IMR-90 (cell line): ENCODE data around the gene CDT1. TPM values are rescaled to one million over a fixed set of nuclear protein-coding genes. Genes with fewer than 3 reads are reported as not detected.

ENCODE experiments used
- ATAC-seq: fragments of 200-7000 bp; cut with Tn5 transposase; 2 replicates; pipeline ENCODE4 v1.9.1; 2020; ENCODE audit warnings: low read depth, mild to moderate bottlenecking, moderate library complexity
- BruUV-seq: library from RNA; stranded (reverse); fragments of 400-500 nt; replicated peaks from 2 replicates; lab custom pipeline; 2021; lab: Mats Ljungman, UMichigan
- CTCF ChIA-PET: fragments of 300-600 bp; formaldehyde crosslinking; extraction: SDS; loops from one replicate; lab custom pipeline; 2021; ENCODE audit warnings: antibody characterized with exemption; lab: Yijun Ruan, JAX
- POLR2A ChIA-PET: fragments of 300-600 bp; sonication (Branson Sonifier 250); formaldehyde crosslinking; loops from one replicate; lab custom pipeline; 2022; ENCODE audit warnings: antibody characterized with exemption; ENCODE audit not compliant: unreplicated experiment; lab: Charles Lee
- DNase-seq: peaks from one replicate; pipeline ENCODE4 v3.0.0; 2013
- H2AFZ ChIP-seq: replicated peaks from 2 replicates; pipeline ENCODE3; 2013; ENCODE audit warnings: low read length, mild to moderate bottlenecking; ENCODE audit not compliant: poor library complexity
- H2AK5ac ChIP-seq: 2 replicates; pipeline ENCODE4 v1.6.1; 2013; ENCODE audit warnings: low read depth, low read length, inconsistent platforms
- H2AK9ac ChIP-seq: replicated peaks from 2 replicates; pipeline ENCODE3; 2013; ENCODE audit warnings: mild to moderate bottlenecking, low read depth, low read length, moderate library complexity; ENCODE audit not compliant: poor library complexity
- H2BK120ac ChIP-seq: 2 replicates; pipeline ENCODE4 v1.6.1; 2013; ENCODE audit warnings: low read depth, low read length, inconsistent platforms
- H2BK15ac ChIP-seq: 3 replicates; pipeline ENCODE4 v1.6.1; 2013; ENCODE audit warnings: low read depth, low read length, inconsistent platforms
- H2BK20ac ChIP-seq: 2 replicates; pipeline ENCODE4 v1.6.1; 2013; ENCODE audit warnings: low read depth, mild to moderate bottlenecking, inconsistent platforms, low read length, moderate library complexity
- H2BK5ac ChIP-seq: 2 replicates; pipeline ENCODE4 v1.6.1; 2013; ENCODE audit warnings: mild to moderate bottlenecking, low read depth, low read length, inconsistent platforms; ENCODE audit not compliant: poor library complexity, severe bottlenecking
- H3K14ac ChIP-seq: replicated peaks from 2 replicates; pipeline ENCODE4 v1.6.1; 2013; ENCODE audit warnings: low read depth, low read length, inconsistent platforms
- H3K18ac ChIP-seq: 2 replicates; pipeline ENCODE4 v1.6.1; 2013; ENCODE audit warnings: low read depth, low read length, control low read depth
- H3K23ac ChIP-seq: 2 replicates; pipeline ENCODE4 v1.6.1; 2013; ENCODE audit warnings: low read depth, low read length, inconsistent platforms
- H3K27ac ChIP-seq: 2 replicates; pipeline ENCODE4 v1.5.1; 2013; ENCODE audit warnings: mild to moderate bottlenecking, control low read depth, low read length; ENCODE audit not compliant: insufficient read depth
- H3K27me3 ChIP-seq: 2 replicates; pipeline ENCODE4 v1.6.1; 2013; ENCODE audit warnings: low read length; ENCODE audit not compliant: control insufficient read depth, insufficient read depth
- H3K36me3 ChIP-seq: 2 replicates; pipeline ENCODE4 v1.6.1; 2013; ENCODE audit warnings: low read length, mixed read lengths; ENCODE audit not compliant: control insufficient read depth, insufficient read depth
- H3K4ac ChIP-seq: 2 replicates; pipeline ENCODE4 v1.6.1; 2013; ENCODE audit warnings: low read depth, low read length, inconsistent platforms
- H3K4me1 ChIP-seq: 2 replicates; pipeline ENCODE4 v1.6.1; 2013; ENCODE audit warnings: low read length, mixed read lengths; ENCODE audit not compliant: control insufficient read depth, insufficient read depth
- H3K4me2 ChIP-seq: 2 replicates; pipeline ENCODE4 v1.6.1; 2013; ENCODE audit warnings: low read depth, mild to moderate bottlenecking, control low read depth, low read length, moderate library complexity
- H3K4me3 ChIP-seq: 2 replicates; pipeline ENCODE4 v1.5.1; 2013; ENCODE audit warnings: low read depth, mild to moderate bottlenecking, control low read depth, low read length, moderate library complexity; ENCODE audit not compliant: insufficient read depth
- H3K56ac ChIP-seq: 2 replicates; pipeline ENCODE4 v1.6.1; 2013; ENCODE audit warnings: low read length, inconsistent platforms; ENCODE audit not compliant: insufficient read depth; ENCODE audit errors: extremely low read depth
- H3K79me1 ChIP-seq, 2 experiments: 2 replicates each; pipeline ENCODE4 v1.6.1; 2013; ENCODE audit warnings: low read length in 2 of 2, inconsistent platforms in 1 of 2, low read depth in 1 of 2
- H3K9ac ChIP-seq: 2 replicates; pipeline ENCODE4 v1.6.1; 2013; ENCODE audit warnings: low read depth, low read length, control low read depth
- H3K9me1 ChIP-seq: 2 replicates; pipeline ENCODE4 v1.6.1; 2013; ENCODE audit warnings: low read length, inconsistent platforms; ENCODE audit not compliant: insufficient read depth
- H3K9me3 ChIP-seq: 2 replicates; pipeline ENCODE4 v1.6.1; 2013; ENCODE audit warnings: low read length; ENCODE audit not compliant: control insufficient read depth, insufficient read depth
- H4K20me1 ChIP-seq: 2 replicates; pipeline ENCODE4 v1.6.1; 2013; ENCODE audit warnings: low read length, inconsistent platforms; ENCODE audit not compliant: insufficient read depth
- H4K5ac ChIP-seq: 2 replicates; pipeline ENCODE4 v1.6.1; 2013; ENCODE audit warnings: mild to moderate bottlenecking, low read depth, low read length, control low read depth
- H4K8ac ChIP-seq, 2 experiments: 2 replicates each; pipeline ENCODE4 v1.6.1; 2013; ENCODE audit warnings: low read depth in 2 of 2, low read length in 2 of 2, control low read depth in 1 of 2, inconsistent platforms in 1 of 2
- H4K91ac ChIP-seq: 2 replicates; pipeline ENCODE4 v1.6.1; 2013; ENCODE audit warnings: low read depth, low read length, inconsistent platforms; ENCODE audit not compliant: insufficient read depth
- BHLHE40 ChIP-seq: fragments of 150-350 bp; IDR thresholded peaks from 2 replicates; pipeline ENCODE4 v1.6.1; 2016; ENCODE audit warnings: mild to moderate bottlenecking, low read depth, low read length
- CEBPB ChIP-seq: IDR thresholded peaks from 2 replicates; pipeline ENCODE4 v1.6.1; 2012; ENCODE audit warnings: low read depth, low read length, improper control_type of control experiment
- CHD1 ChIP-seq: IDR thresholded peaks from 2 replicates; pipeline ENCODE4 v1.6.1; 2012; ENCODE audit warnings: low read depth, low read length, improper control_type of control experiment
- FOS ChIP-seq: fragments of 150-350 bp; IDR thresholded peaks from 2 replicates; pipeline ENCODE4 v1.6.1; 2016; ENCODE audit warnings: low read depth, low read length
- MAFK ChIP-seq: IDR thresholded peaks from 2 replicates; pipeline ENCODE4 v1.6.1; 2012; ENCODE audit warnings: low read depth, low read length, improper control_type of control experiment
- MAZ ChIP-seq: IDR thresholded peaks from 2 replicates; pipeline ENCODE4 v1.6.1; 2012; ENCODE audit warnings: low read depth, mild to moderate bottlenecking, low read length, improper control_type of control experiment, moderate library complexity, borderline replicate concordance
- MXI1 ChIP-seq: IDR thresholded peaks from 2 replicates; pipeline ENCODE4 v1.6.1; 2012; ENCODE audit warnings: low read depth, mild to moderate bottlenecking, low read length, moderate library complexity, borderline replicate concordance
- NFE2L2 ChIP-seq: fragments of 150-350 bp; IDR thresholded peaks from 2 replicates; pipeline ENCODE4 v1.6.1; 2016; ENCODE audit warnings: low read depth, mild to moderate bottlenecking, low read length
- POLR2A ChIP-seq: IDR thresholded peaks from 2 replicates; pipeline ENCODE4 v1.6.1; 2012; ENCODE audit warnings: mild to moderate bottlenecking, low read depth, low read length
- RAD21 ChIP-seq: IDR thresholded peaks from 2 replicates; pipeline ENCODE4 v1.6.1; 2012; ENCODE audit warnings: low read length, improper control_type of control experiment
- RCOR1 ChIP-seq: IDR thresholded peaks from 2 replicates; pipeline ENCODE4 v1.6.1; 2012; ENCODE audit warnings: mild to moderate bottlenecking, low read length, improper control_type of control experiment; ENCODE audit not compliant: insufficient replicate concordance
- RFX5 ChIP-seq: IDR thresholded peaks from 2 replicates; pipeline ENCODE4 v1.8.0; 2012; ENCODE audit warnings: low read depth, mild to moderate bottlenecking, low read length, moderate library complexity
- SMC3 ChIP-seq: fragments of 150-350 bp; IDR thresholded peaks from 2 replicates; pipeline ENCODE4 v1.6.1; 2016; ENCODE audit warnings: low read depth, mild to moderate bottlenecking, antibody characterized with exemption, low read length, moderate library complexity
- WGBS, 2 experiments: methylation state at CpG; one replicate each; pipeline versions ENCODE4 v1.1.5 to v1.1.7; 2013; ENCODE audit warnings: missing lambda C conversion rate in 2 of 2; ENCODE audit not compliant: insufficient read length in 1 of 2; ENCODE audit errors: extremely low coverage in 2 of 2; 5-methylcytosine and 5-hydroxymethylcytosine counted together
- dilution Hi-C: fragments of 300-500 bp; cut with HindIII; formaldehyde crosslinking; loops from one replicate; pipeline ENCODE4 v1.14.3; 2018; ENCODE audit warnings: low sequenced_read_pairs; ENCODE audit not compliant: unreplicated experiment
- in situ Hi-C: fragments of 300-500 bp; cut with MboI; formaldehyde crosslinking; loops from 3 replicates; pipeline ENCODE4 v1.14.3; 2019; ENCODE audit warnings: low sequenced_read_pairs, inconsistent platforms, mixed read lengths
- intact Hi-C: fragments of 100-400 bp; cut with micrococcal nuclease; formaldehyde crosslinking; loops from 2 replicates; pipeline ENCODE4 v1.10.0; 2022
- polyA plus RNA-seq, 3 experiments: library from polyadenylated mRNA; depleted of rRNA; stranded (reverse); fragments of >200 nt; gene quantifications; 2 replicates each; pipeline ENCODE4 v1.2.3, GENCODE V29; 2012; ENCODE audit warnings: low replicate concordance in 1 of 3
- total RNA-seq: library from RNA; depleted of rRNA; stranded (reverse); fragments of >200 nt; gene quantifications from 2 replicates; pipeline ENCODE4 v1.2.3, GENCODE V29; 2012
- TF ChIP-seq, protein P1 (sequence below): conservative IDR thresholded peaks from 2 replicates; pipeline ENCODE4 v1.5.1; 2012; ENCODE audit warnings: mild to moderate bottlenecking, low read depth, low read length, improper control_type of control experiment
- TF ChIP-seq, protein P2 (sequence below): fragments of 150-350 bp; IDR thresholded peaks from 2 replicates; pipeline ENCODE4 v1.6.1; 2016; ENCODE audit warnings: low read depth, mild to moderate bottlenecking, low read length, moderate library complexity, borderline replicate concordance
- TF ChIP-seq, protein P3 (sequence below): fragments of 150-350 bp; IDR thresholded peaks from 2 replicates; pipeline ENCODE4 v1.6.1; 2017; ENCODE audit warnings: mild to moderate bottlenecking, antibody characterized with exemption, low read length, low read depth

The CDT1 gene
- total and polyA plus RNA-seq, 2 of the 4 experiments (the other 2 are of a cell fraction): 3.2 to 11.8 TPM

DNA sequence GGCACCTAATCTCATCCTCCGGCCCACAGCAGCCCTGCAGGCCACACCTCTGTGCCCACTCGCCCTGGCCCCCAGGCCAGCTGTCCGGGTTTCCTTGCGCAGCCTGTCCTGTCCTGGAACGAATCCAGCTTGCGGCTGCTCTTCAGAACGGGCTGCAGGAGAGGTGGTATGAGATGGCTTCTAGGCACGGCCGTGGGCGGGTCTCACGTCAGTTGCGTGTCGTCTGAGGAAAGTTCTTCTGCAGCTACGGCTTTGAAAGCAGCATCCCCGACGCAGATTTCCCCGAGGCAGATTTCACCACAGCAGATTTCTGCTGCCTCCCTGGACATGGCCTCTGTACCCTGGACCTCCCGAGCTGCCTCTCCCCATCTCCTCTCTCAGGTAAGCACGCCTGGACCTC lies 35.0 kb downstream of the CDT1 start:
- ChIA-PET CTCF (no interaction called here), POLR2A (no interaction called here)
- intact Hi-C loops (no loop called here), in situ Hi-C loops (no loop called here), dilution Hi-C loops (no loop called here)
- no peak overlapping the region for H2AFZ ChIP-seq
- no peak overlapping the region for H2BK120ac ChIP-seq
- no peak for TF ChIP-seq CEBPB
- TF ChIP-seq NFE2L2: no peak
- no peak for TF ChIP-seq MXI1
- no peak for TF ChIP-seq FOS
- no peak for TF ChIP-seq RAD21
- no peak for TF ChIP-seq BHLHE40
- TF ChIP-seq, protein P1, sequence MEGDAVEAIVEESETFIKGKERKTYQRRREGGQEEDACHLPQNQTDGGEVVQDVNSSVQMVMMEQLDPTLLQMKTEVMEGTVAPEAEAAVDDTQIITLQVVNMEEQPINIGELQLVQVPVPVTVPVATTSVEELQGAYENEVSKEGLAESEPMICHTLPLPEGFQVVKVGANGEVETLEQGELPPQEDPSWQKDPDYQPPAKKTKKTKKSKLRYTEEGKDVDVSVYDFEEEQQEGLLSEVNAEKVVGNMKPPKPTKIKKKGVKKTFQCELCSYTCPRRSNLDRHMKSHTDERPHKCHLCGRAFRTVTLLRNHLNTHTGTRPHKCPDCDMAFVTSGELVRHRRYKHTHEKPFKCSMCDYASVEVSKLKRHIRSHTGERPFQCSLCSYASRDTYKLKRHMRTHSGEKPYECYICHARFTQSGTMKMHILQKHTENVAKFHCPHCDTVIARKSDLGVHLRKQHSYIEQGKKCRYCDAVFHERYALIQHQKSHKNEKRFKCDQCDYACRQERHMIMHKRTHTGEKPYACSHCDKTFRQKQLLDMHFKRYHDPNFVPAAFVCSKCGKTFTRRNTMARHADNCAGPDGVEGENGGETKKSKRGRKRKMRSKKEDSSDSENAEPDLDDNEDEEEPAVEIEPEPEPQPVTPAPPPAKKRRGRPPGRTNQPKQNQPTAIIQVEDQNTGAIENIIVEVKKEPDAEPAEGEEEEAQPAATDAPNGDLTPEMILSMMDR: no peak
- TF ChIP-seq SMC3: no peak
- TF ChIP-seq RCOR1: no peak
- TF ChIP-seq POLR2A: no peak
- TF ChIP-seq, protein P2, sequence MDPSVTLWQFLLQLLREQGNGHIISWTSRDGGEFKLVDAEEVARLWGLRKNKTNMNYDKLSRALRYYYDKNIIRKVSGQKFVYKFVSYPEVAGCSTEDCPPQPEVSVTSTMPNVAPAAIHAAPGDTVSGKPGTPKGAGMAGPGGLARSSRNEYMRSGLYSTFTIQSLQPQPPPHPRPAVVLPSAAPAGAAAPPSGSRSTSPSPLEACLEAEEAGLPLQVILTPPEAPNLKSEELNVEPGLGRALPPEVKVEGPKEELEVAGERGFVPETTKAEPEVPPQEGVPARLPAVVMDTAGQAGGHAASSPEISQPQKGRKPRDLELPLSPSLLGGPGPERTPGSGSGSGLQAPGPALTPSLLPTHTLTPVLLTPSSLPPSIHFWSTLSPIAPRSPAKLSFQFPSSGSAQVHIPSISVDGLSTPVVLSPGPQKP: no peak
- no peak for TF ChIP-seq CHD1
- TF ChIP-seq MAFK: no peak
- TF ChIP-seq RFX5: no peak
- no peak for TF ChIP-seq MAZ
- TF ChIP-seq, protein P3, sequence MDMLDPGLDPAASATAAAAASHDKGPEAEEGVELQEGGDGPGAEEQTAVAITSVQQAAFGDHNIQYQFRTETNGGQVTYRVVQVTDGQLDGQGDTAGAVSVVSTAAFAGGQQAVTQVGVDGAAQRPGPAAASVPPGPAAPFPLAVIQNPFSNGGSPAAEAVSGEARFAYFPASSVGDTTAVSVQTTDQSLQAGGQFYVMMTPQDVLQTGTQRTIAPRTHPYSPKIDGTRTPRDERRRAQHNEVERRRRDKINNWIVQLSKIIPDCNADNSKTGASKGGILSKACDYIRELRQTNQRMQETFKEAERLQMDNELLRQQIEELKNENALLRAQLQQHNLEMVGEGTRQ: no peak
- no peak overlapping the region for H3K4ac ChIP-seq
- BruUV-seq: no TSS peak
- H3K27me3 ChIP-seq: no peaks in the 10 kb centered on the region
- H3K23ac ChIP-seq: no peak overlapping the region
- H3K36me3 ChIP-seq: peaks cover 38% of the 10 kb centered on the region
- no peak overlapping the region for H4K5ac ChIP-seq
- DNase-seq: no peak
- H4K8ac ChIP-seq: no peak overlapping the region
- H4K20me1 ChIP-seq: peaks cover 8% of the 10 kb centered on the region; the same call in 1 of the 2 replicates
- no peak overlapping the region for H2AK9ac ChIP-seq
- no peak overlapping the region for H3K4me3 ChIP-seq
- H3K18ac ChIP-seq: no peak overlapping the region
- WGBS, 2 experiments: 91% methylated on average over 16 of the region's 19 CpGs; no CpG with 5 or more reads in 1 of the 2 experiments
- no peak for ATAC-seq
- no peak overlapping the region for H3K27ac ChIP-seq
- H3K79me1 ChIP-seq: peaks cover 0 to 4% of the 10 kb centered on the region in 2 experiments; a peak in 1 of 4 replicates
- no peak overlapping the region for H2BK20ac ChIP-seq
- H3K4me1 ChIP-seq: no peaks in the 10 kb centered on the region
- H3K9ac ChIP-seq: no peak overlapping the region
- no peak overlapping the region for H4K91ac ChIP-seq
- no peak overlapping the region for H3K14ac ChIP-seq
- no peak overlapping the region for H2BK15ac ChIP-seq
- H2AK5ac ChIP-seq: no peak overlapping the region
- no peaks in the 10 kb centered on the region for H3K9me3 ChIP-seq
- no peaks in the 10 kb centered on the region for H3K9me1 ChIP-seq
- H3K4me2 ChIP-seq: no peak overlapping the region
- no peak overlapping the region for H3K56ac ChIP-seq
- H2BK5ac ChIP-seq: no peak overlapping the region
